ENCODE data around the gene SYT7. TPM values are rescaled to one million over a fixed set of nuclear protein-coding genes. Genes with fewer than 3 reads are reported as not detected.

SYT7 gene
- total and polyA plus RNA-seq, 2 of the 4 experiments (the other 2 are of a cell fraction), result under 0.01 to 0.19 TPM

DNA sequence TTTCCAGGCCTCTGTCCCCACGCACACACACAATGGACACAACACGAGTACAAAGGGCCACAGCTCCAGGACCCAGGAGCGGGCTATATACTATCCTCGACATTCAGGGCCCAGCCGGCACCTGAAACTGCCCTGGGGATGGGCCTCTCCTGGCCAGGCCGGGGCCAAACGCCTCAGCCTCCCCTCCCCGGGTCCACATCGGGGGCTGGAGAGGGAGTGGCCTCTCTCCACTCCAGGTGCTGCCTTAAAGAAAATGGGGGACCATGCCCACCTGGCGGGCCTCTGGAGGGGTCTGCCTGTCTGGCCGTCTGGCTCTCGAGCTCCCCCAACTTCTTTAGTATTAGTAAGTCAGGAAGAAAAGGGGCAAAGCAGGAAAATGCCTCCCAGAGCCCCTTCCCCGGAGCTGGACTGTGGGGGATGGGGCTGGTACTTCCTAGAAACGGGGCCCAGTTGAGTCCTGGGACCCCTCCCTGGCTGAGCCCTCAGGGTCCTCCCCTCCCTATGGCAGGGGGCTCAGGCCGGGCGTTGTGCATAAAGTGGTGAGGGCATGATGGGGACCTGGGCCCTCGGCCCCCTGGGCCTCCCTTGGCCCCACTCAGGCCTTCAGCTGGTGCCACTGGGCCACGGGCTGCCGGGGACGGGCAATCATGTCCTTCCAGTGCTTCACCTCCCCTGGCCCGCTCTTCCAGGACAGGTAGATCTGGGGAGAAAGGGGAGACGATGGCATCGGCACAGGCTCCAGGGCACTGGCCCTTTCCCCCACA, 62.7 kb downstream of the SYT7 start:
- Histone ChIP-seq H4K91ac (ENCODE audit: insufficient read depth, low read depth, low read length) (no peak overlapping the region), H3K14ac (replicated peaks; ENCODE audit: low read depth, low read length) (no peak overlapping the region), H3K9me1 (ENCODE audit: insufficient read depth, low read length) (no peaks in the 10 kb centered on the region), H2BK15ac (ENCODE audit: low read depth, low read length) (no peak overlapping the region), H3K4me1 (ENCODE audit: control insufficient read depth, insufficient read depth, low read length) (no peaks in the 10 kb centered on the region), H4K5ac (ENCODE audit: low read depth, low read length) (no peak overlapping the region), H3K9me3 (ENCODE audit: control insufficient read depth, insufficient read depth, low read length) (no peaks in the 10 kb centered on the region), H3K4ac (ENCODE audit: low read depth, low read length) (no peak overlapping the region), H2BK20ac (ENCODE audit: low read depth, low read length) (no peak overlapping the region), H3K4me2 (ENCODE audit: low read depth, low read length) (no peak overlapping the region), H3K27me3 (ENCODE audit: control insufficient read depth, insufficient read depth, low read length) (peaks cover 30% of the 10 kb centered on the region), H3K79me1 (ENCODE audit: low read depth in 1 of 2, low read length in 2 of 2) (no peaks in the 10 kb centered on the region), H2BK120ac (ENCODE audit: low read depth, low read length) (no peak overlapping the region), H2AFZ (replicated peaks; ENCODE audit: low read length, poor library complexity) (no peak overlapping the region), H2AK9ac (replicated peaks; ENCODE audit: low read depth, low read length, poor library complexity) (no peak overlapping the region), H3K36me3 (ENCODE audit: control insufficient read depth, insufficient read depth, low read length) (no peaks in the 10 kb centered on the region), H3K9ac (ENCODE audit: low read depth, low read length) (no peak overlapping the region), H4K8ac (ENCODE audit: low read depth in 2 of 2, low read length in 2 of 2) (no peak overlapping the region), H3K56ac (ENCODE audit: extremely low read depth, insufficient read depth, low read length) (no peak overlapping the region), H2AK5ac (ENCODE audit: low read depth, low read length) (no peak overlapping the region), H3K23ac (ENCODE audit: low read depth, low read length) (no peak overlapping the region), H4K20me1 (ENCODE audit: insufficient read depth, low read length) (peaks cover 7% of the 10 kb centered on the region; the same call in 1 of the 2 replicates), H3K18ac (ENCODE audit: low read depth, low read length) (no peak overlapping the region), H3K4me3 (ENCODE audit: insufficient read depth, low read depth, low read length) (no peak overlapping the region), H3K27ac (ENCODE audit: insufficient read depth, low read length) (no peak overlapping the region), H2BK5ac (ENCODE audit: low read depth, low read length, poor library complexity, severe bottlenecking) (no peak overlapping the region)
- BruUV-seq (replicated peaks), result no TSS peak
- 72% methylated on average over 6 of the region's 23 CpGs; no CpG with 5 or more reads in 1 of the 2 experiments for WGBS, 2 experiments (ENCODE audit: extremely low coverage in 2 of 2, insufficient read length in 1 of 2)
- DNase-seq, result no peak
- no peak for ATAC-seq (ENCODE audit: low read depth)
- CTCF ChIA-PET, result interaction anchor here (1.0 to 3.0 kb wide), 6 partner anchors 9 to 72 kb away, joined by 3 to 26 read pairs (median 6); partner anchors contain the start of gene LRRC10B
- TF ChIP-seq RAD21 (IDR thresholded peaks at IDR 0.05; ENCODE audit: low read length), result no peak
- no peak for TF ChIP-seq POLR2A (IDR thresholded peaks at IDR 0.05; ENCODE audit: low read depth, low read length)
- POLR2A ChIA-PET (ENCODE audit: unreplicated experiment), result no interaction called here
- in situ Hi-C loops (cut with MboI; ENCODE audit: low sequenced_read_pairs), result loop anchor here (5.0 kb wide), 1 partner anchor 41 kb away; no protein-coding TSS in a partner anchor
- dilution Hi-C loops (cut with HindIII; ENCODE audit: low sequenced_read_pairs, unreplicated experiment), result no loop called here
- intact Hi-C loops (cut with micrococcal nuclease), result loop anchor here (5.0 kb wide), 1 partner anchor 109 kb away; no protein-coding TSS in a partner anchor

All from IMR-90 (cell line).